Hindlimb muscle (tissue), 1 donor: ENCODE data around the gene RAB11FIP2. TPM values are rescaled to one million over a fixed set of nuclear protein-coding genes. Genes with fewer than 3 reads are reported as not detected.

ENCODE experiments used
- DNase-seq: peaks from one replicate; pipeline ENCODE4 v3.0.0-alpha.2; 2013
- polyA plus RNA-seq: library from polyadenylated mRNA; unstranded; fragments of 120-200 nt; gene quantifications from one replicate; pipeline ENCODE4 v1.2.1, GENCODE V29; 2013; ENCODE audit not compliant: insufficient read length

The RAB11FIP2 gene
- polyA plus RNA-seq, 1 donor = 16.8 TPM

GRCh38 chr10:117980755-117981702 is 65.7 kb downstream of the RAB11FIP2 start:
- DNase-seq = no peak

DNA sequence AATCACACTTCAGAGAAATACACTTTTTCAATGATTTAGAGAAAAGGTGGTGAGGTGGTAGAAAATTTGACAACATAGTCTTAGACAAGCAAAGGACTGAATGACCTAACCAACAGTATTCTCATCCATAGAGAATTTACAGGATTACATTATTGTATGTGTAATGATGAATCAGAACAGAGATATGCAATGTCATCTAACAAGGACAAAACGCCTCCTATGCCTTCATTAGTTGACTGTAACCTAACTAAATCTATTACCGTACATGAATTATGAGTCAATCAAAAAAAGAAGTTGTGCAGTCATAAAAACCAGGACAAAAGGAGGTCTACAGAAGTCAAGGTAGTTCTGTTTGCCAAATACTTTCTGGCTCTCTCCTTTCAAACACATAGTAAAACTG is 66.5 kb downstream of the RAB11FIP2 start:
- no peak for DNase-seq

DNA sequence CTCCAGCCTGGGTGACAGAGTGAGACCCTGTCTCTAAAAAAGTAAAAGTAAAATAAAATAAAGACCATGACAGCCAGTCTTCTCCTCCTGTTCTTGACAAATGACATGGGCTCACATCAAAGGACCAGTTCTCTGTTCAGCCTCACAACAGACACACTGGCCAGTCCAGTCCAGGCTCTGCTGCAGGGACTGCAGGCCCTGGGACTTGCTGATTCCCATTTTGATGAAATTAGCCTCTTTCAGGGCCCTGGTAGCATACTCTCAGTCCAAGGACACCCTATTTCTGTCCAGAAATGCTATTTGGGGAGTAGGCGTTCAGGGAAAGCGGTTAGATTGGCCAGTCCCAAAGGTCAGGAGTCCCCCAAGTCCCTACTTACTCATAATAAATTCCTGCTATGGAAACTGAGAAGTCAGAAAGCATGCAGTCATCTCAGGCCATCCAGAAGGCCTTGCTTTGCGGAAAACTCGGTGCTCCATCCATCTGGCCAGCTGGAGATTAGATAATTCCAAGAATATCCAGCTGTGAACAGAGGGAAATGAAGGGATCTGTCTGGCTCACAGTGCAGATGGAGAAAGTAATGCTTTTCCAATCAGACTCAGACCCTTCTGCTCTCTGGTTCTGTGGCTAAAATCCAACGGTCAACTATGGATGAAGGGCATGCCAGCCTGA is 74.4 kb downstream of the RAB11FIP2 start:
- peak; percentile 88 for DNase-seq

DNA sequence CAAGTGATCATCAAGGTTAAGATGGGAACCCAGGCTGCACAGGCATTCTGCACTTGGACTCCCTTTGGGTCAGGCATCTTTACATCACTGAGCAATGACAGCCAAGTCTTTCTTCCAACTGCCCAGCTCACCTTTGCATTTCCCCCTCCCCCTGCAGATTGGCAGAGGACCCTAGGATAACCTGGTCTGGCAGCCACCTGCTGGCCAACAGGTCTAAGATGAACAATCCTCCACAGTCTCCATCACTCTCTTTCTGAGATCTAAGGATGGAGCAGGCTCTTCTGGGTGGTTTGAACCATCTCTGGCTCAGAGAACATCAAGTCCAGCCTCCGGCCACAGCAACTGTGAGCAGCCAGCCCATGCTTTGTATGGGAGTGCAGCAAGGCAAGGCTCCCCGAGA is 75.8 kb downstream of the RAB11FIP2 start:
- no peak for DNase-seq

GRCh38 chr10:117969592-117969991 is 77.1 kb downstream of the RAB11FIP2 start:
- DNase-seq = no peak

GRCh38 chr10:117968354-117969182 is 78.2 kb downstream of the RAB11FIP2 start:
- DNase-seq = no peak

DNA sequence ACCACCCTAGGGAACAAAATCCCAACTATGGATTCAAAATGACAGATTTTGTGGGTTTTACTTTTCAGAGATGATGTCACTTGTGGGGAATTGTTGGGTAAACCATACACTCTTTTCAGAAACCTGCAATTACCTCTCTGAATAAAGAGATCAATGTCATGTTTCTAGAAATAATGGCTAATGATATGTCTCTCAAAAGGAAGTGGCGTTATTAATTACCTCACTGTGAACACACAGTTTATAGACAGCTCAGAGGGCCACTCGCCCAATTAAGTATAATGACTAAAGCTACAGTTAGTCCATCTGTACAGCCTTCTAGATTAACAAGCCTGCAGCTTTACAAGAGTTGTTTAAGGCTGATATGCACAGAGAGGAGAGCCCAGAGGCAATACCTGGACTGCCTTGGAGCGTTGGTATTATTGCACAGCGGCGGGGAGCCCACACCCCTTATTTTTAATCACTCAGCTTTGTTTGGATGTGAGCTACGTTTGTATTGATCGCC is 79.5 kb downstream of the RAB11FIP2 start:
- DNase-seq = no peak

DNA sequence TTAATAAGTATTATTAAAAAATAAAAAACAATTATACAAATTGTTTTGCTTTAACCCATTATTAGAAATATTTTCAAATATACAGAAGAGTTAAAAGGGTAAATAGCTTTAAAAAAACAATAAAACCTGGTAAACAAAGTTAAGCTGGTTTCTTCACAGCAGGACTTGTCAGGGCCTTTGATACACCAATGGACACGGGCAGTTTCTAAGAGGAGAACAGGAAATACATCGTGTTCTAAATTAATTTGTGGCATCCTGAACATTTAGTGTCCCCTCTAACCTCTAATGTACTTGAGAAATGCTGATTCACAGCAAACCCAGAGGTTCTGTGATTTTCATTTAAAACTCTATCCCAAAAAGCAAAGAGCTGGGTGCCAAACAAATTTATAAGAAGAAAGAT is 80.8 kb downstream of the RAB11FIP2 start:
- no peak for DNase-seq

- DNase-seq = peak; percentile 19
These were observed 82.2 kb downstream of the RAB11FIP2 start for GRCh38 chr10:117964536-117964935.

GRCh38 chr10:117960345-117960935 is 86.3 kb downstream of the RAB11FIP2 start:
- no peak for DNase-seq

DNA sequence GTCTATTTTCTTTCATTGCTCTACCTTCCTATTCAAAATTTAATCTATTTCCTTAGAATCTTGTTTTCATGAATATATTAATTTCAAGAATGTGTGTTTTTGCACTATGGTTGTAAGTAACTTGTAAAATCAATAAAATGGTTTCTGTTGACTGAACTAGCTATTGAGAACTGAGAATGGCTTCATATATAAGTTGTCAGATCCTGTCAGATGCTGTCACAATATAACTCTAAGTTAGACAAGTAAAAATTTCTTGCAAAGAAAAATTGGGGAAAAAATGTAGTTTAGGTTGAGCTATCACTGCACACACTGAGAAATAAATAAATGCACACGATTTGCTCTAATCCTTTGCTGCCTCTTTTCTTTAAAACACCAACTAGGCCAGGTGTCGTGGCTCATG is 89.8 kb downstream of the RAB11FIP2 start:
- no peak for DNase-seq

GRCh38 chr10:117955176-117955575 is 91.6 kb downstream of the RAB11FIP2 start:
- no peak for DNase-seq
